Measurements from ENCODE around the gene GNG2.

The GNG2 gene

DNA sequence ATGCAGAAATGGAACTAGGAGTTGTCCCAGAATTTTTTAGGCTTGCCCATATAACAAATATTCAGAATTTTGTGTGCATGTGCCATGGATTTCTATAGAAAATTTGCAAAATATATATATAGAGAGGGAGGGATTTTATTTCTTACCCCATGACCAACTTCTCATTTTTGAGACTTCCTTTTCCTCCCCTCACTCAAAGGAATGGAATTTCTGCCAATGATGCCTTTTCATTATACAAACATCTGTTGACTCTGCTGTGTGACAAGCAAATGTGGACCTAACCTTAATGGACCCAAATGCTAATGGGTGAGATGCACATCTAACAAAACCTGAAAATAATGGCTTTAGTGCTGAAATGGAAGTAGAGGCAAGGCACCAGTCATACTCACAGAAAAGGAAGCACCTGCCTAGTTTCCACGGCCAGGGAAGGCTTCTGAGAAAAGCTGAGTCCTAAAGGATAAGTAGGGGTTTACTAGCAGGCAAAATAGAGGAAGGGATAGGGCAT lies 3.6 kb upstream of the GNG2 start:
- no peak for DNase-seq (ENCODE audit: low spot score)

DNA sequence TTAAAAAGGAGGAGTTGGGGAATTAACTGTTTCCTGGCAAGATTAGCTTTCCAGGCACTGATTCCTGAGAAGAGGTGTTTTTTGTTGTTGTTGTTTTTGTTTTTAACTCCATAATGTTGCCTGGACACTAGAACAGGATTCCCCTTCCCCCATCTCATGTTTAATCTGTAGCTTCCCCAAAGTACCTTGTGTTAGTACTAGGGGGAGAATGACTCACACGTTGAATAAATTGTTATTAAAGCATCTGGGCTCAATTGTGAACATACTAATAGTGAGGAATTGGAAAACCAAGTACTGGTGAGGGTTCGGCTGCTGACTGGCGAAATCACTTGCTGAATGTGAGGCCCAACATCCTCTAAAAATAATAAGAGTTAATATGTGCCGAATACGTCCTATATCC lies 1.3 kb upstream of the GNG2 start:
- DNase-seq (ENCODE audit: low spot score), result no peak

DNA sequence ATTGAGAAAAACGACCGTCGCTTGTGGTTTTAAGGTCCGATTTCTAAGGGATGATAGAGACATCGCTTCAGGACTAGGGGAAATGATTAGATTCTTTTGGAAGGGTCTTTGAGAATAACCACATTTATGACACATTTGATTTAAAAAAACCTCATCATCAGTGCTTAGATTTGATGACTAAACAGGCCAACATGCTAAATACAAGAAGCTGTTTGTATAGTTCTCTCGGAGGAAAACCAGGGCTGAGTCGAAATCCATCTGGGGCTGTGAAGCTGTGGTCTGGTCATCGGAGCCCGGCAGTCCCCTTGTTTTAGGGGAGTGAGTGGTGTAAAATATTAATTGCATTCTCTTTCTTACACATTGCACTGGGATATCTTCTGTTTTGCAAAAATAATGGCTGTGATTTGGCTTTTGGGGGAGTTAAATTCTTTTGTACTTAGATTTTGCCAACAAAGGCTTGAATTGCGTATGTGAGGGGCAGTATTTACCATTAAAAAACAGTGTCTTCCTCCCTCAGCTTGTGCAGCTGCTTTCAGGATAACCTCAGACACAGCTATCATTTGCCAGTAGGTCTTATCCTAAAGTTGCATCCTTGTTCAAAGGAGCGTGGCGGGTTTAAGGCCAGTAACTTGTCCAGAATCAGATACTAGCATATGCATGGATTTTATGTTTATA lies 550 bp downstream of the GNG2 start:
- DNase-seq (ENCODE audit: low spot score), result no peak

DNA sequence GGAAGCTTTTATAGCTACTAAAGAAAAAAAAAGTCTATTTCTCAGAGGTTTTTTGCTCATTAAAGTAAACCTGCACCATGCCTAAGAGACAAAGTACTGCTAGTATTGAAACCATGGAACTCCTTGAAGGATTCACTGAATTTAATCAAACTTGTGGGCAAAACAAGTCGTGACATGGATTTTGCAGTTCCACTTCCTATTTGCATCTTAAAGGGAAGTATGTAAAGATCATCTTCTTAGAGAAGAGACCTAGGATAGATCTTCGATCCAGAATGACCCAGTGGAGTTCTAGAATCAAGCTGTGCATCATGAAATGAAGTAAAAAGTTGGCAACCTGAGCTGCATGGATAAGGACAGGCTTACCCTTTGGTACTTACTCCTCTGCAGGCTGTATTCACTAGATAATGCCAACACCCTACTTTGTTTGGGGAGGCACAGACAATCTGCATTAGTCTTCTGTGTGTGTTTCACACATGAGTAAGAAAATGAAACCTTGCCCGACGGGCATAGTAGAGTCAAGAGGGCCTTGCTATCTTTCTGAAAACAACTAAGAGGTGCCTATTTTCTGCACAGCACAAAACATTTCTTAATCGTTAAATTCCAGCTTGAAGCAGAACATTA lies 1.9 kb downstream of the GNG2 start:
- no peak for DNase-seq (ENCODE audit: low spot score)

DNA sequence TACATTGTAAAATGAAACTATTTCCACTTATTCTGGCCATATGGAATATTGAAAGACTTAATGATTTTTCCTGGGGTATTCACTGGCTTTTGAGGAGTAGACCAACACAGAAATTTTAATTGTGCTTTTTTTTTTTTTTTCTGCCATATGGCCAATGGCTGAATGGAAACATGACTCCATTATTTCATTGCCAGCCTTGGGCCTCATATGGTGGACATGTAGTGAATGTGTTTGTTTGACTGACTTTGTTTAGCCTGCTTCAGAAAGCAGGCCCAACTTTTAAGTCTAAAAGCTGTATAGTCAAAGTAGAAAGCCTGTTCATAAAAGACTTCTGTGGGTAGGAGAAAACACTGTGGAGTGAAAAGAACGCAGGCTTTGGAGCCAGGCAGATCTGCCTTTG lies 2.4 kb downstream of the GNG2 start:
- DNase-seq (ENCODE audit: low spot score), result no peak

DNA sequence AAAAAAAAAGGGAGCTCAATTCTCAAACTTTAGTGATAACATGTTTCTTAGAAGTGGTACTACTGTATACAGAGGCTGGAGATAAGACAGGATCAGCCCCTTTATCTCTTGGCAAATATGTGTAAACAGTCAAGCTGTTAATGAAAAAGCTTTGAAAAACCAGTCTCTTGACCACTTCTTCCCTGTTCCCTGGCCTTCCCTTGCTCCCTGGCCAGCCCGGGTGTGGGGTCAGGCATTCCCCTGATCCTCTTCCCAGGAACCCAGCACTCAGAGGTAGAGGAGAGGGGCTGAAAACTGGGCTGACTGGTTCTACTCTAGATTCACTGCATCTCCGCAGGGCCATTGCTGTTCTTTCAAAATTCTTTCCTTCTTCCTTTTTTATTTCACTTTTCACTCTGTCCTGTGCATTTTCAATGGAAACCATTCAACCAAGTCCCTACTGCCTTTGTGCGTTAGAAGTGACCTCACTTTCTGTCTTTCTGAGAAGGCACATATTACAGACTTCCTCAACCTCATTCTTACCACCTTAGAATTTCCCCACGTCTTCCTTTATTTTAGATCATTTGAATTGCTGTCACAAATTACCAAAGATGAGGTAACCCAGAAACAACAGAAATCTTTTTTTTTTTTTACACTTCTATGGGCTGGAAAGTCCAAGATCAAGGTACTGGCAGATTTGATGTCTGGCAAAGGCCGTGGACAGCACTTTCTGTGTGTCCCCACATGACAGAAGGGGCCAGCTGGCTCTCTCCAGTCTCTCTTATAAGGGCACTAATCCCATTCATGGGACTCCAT lies 5.7 kb downstream of the GNG2 start:
- no peak for DNase-seq (ENCODE audit: low spot score)

DNA sequence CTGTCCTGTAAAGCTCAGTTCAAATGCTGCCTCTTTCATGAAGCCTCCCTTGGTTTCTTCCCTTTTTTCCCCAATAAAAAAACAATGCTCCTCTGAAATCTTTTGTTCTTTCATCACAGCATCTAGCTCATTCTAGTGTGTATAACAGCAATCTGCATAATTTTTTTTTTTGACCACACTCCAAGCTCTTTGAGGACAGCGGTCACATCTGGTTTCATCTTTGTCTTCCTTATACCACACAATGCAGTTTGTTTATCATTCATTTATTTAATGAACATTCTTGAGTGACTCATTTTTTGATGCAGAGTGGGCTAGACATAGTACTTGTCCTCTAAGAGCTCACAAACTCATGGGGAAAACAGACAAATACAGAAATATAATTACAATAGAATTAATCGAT lies 7.3 kb downstream of the GNG2 start:
- DNase-seq (ENCODE audit: low spot score), result no peak

DNA sequence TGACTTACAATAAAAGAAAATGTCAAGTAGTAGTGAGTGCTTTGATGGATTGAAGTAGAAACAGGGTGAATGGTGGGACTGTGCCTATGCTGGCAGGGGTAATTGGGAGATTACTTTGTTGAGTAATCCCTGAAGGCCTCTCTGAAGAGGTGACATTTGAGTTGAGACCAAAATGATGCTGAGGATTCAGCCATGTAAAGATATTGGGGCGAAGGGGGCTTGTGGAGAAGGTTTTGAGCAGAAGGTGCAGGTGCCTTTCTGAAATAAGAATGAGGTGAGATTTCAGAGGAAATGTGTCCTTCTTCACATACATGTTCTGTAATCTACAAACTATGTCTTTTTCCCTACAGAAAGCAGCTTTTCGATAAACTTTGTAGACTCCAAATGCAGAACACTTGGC lies 8.0 kb downstream of the GNG2 start:
- DNase-seq (ENCODE audit: low spot score), result no peak

DNA sequence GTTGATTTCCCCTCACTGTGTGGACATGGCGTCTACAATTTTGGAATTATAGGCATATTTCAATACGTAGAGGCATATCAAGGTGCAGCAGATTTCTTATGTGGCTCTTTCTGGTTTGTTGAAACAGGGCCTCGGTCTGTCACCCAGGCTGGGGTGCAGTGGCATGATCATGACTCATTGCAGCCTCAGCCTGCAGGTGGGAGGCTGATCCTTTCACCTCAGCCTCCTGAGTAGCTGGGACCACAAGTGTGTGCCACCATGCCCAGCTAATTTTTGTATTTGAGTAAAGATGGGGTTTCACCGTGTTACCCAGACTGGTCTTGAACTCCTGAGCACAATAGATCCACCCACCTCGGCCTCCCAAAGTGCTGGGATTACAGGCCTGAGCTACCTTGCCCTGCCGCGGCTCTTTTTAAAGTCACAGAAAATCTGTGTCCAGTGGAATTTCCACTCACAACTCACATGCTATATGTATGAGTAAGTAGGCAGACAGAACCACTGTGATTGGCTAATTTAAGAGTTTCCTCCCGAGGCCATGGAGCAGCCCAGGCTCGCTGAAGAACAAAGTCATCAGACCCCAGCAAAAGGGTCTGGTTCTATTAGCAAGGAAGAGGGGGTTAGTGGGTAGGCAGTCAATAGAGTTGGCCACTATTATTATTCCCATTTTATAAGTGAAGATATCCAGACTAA lies 9.1 kb downstream of the GNG2 start:
- DNase-seq (ENCODE audit: low spot score), result no peak

DNA sequence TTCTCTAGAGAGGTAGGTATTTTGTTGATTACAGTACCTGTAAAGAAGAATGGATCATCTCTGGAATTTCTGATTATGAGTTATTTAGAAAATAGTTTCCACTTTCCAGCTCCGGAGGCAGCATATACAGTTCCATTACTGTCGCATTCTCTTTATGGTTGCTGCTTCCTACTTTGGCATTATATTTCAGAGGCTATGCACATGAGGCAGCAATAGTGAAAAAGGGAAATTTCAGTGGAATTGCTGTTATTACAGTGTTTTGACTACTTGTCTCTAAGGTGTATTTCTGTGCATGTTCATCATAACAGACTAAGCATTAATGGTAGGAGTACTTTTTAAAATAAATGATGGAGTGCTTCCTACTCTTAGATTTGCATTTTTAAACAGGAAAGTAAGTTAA lies 10.2 kb downstream of the GNG2 start:
- no peak for DNase-seq (ENCODE audit: low spot score)

DNA sequence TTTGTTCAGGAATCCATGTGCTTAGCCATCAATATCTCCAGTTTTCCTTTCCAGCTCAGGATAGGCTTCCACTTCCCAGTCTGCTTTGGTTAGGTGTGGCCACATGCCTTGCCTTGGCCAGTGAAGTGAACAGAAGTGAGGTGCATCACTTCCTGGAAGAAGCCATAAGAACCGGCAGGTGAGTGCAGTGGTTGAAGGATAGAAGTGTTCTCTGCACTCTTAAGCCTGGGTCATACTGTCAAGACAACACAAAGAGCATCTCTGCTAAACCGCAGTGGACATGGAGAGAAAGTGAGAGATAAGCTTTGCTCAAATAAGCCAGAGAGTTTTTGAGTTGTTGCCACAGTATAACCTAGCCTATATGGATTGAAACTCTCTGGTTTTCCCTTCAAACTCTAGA lies 11.4 kb downstream of the GNG2 start:
- no peak for DNase-seq (ENCODE audit: low spot score)

DNA sequence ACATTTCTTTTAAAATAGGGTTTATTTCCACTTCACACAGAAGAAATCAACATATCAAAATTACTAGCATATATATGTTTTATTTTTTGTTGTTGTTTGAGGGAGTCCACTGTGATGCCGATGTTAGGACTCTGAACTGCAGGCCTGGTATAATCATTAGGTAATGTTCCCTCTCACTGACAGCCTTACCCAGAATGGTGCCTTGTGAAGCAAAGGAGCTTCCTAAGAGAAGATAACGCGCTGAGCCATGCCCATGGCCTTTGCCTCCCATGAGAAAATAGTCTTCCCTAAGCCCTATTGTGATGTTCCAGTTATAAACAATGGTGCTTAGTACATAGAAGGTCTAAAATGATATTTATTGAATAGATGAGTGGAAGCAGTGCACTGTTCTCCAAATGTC lies 12.0 kb downstream of the GNG2 start:
- no peak for DNase-seq (ENCODE audit: low spot score)

DNA sequence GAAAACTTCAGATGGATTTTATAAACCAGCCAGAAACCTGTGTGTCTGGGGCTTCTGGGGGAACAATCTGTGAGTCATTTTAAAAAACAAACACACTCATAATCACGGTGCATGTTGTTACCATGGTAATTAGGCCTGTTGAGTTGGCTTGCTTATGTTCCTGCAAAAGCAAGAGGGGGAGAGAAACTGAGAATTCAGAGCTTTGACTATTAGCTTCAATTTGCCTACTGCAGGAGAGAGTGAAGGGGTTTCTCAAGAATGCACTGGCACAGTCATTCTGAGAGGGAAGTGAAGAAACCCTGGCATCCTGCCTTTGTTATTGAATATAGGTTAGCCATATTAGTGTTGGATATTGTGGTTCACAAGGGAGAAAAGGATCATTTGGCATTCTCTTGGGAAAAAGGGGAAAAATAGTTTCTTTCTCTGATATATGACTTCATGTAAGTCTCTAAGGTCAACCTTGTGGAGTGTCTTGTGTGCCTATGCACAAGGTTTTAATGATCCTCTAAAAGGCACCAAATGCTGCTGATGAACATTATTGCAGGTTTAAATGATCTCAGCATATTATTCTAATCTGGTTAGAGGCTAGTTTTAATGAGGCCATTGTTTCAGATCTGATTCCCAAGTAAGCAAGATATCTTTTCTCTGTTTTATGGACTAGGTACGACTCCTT lies 12.9 kb downstream of the GNG2 start:
- DNase-seq (ENCODE audit: low spot score), result no peak

DNA sequence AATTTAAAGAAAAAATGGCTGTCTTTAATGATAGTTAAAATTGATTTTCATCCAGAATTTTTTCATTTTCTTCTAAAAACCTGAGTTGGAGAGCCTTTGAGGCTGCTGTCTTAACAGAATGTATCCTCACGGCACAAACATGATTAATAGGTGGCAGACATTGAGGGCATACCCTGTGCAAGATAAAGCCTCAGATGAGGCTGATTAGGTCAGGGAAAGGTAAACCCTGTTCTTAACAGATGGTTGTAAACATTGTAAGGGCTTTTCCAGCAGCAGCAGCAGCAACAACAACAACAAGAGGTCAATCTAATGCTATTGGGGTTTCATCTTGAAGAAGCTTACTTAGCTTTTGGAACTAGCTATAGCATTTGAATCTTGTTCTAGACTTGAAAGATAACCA lies 17.4 kb downstream of the GNG2 start:
- DNase-seq (ENCODE audit: low spot score), result no peak

DNA sequence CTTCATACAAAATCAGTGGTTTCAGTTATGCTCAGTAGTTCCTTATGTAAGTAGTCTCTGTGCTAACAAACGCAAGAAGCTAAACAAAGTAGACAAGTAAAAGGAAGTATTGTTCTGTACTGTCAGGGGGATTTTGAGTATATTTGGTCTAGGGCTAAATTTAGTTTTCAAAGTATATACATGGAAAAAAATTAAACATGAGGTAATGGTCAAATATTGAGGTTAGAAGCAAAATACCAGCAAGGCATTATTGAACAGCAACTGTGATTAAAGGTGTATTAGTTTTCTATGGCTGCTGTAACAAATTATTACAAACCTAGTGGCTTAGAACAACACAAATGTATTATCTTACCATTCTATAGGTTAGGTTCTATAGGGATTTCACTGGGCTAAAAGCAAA lies 18.8 kb downstream of the GNG2 start:
- no peak for DNase-seq (ENCODE audit: low spot score)

DNA sequence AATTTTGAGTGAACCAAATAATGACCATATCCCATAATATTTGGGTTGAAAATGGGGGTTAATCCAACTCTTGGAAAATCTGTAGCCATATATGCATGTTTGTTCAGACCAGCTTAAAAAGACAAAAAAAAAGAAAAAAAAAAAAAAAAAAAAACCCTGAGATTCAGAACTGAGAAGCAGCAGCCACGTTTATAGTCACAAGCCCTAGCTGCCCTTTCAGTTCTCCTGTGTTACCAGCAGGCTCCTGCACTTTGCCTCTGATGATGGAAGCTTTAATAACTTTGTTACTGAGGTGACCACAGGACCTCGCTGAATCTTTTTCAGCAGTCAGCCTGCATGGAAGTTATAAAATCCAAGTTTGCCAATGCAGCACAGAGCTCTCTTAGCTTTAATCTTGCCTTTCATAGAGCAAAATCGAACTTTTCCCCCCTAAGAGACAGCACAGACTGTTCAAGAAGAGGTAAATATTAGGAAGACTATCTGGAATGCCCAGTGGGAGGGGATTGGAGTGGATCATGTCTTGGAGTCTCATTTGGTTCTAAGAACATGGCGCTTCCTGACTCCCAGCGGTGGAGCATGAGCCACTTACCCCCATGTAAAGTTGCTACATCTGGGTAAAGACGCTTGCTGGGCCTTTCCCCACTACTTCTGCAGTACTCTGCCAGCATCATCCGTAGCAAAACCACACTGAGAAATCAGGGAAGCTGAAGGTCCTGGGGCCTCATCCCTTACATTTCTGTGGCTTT lies 20.6 kb downstream of the GNG2 start:
- no peak for DNase-seq (ENCODE audit: low spot score)

DNA sequence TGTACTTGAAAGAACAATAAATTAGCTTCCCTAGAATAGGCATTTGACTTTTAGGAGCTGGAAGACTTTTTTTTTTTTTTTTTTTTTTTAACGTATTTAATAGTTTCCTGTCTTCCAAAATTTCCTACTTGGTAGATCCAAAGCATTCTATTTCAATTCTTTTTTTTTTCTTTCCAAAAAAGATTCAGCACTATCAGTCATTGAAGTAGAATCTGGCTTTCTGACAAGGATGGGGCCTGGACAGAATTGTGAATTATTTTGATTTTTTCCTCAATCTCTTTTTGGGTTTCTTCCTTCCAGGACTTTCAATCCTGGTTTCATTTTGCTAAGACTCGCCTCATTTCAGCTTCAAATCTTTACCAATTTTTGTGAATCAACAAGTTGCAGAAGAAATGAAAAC lies 21.2 kb downstream of the GNG2 start:
- DNase-seq (ENCODE audit: low spot score), result no peak

DNA sequence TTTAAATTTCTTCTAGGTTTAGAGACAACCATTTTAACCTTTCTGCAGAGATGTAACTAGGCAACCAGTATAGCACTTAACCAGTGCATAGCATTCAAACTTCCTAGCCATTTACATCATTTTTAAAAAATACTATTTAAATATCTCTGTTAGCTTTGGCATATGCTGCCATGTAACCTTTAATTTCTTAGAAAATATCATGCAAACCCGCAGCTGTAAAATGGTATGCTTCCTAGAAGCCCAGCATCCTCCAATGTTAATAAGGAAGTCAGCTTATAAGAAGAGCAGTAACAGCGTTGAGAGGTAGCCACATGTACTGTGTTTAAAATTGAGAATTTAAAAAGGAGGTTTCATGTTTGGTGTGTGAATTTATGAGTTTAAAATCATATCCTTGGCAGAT lies 22.8 kb downstream of the GNG2 start:
- no peak for DNase-seq (ENCODE audit: low spot score)

DNA sequence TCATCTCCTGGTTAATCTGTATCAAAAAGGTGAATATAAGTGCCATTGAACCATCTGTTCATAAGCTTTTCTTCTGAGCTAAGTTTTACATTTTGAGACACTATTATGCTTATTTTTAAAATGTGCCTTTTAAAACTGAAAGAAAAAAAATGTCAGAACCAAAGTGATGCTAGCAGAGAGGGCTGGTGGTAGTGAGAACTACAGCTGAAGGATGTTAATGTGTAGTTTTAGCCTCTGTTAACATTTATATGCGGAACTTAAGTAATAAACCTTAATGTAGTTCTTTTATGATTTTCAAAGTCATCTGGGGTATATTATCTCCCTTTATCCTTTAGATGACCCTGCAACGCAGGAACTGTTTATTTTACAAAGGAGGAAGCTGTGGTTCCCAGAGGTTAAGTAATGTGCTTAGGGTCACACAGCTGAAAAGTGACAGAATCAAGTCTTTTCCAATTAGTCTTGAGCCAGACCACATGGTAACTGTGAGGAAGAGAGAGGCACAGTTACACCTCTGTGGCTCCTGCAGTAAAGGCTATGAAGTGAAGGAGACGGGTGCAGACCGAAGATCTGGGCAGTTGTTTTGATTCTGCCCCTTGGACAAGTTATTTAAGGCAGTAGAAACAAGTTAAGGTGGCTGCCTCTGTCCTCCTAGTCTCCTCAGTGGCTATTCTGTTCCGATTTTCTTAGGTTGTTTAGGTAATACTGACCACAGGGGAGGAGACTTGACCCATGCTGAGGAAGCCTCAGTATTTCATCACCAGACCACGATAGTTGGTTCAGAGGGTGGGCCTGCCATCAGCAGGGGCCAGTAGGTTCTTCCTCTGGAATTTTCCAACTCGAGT lies 23.9 kb downstream of the GNG2 start:
- DNase-seq (ENCODE audit: low spot score), result no peak

DNA sequence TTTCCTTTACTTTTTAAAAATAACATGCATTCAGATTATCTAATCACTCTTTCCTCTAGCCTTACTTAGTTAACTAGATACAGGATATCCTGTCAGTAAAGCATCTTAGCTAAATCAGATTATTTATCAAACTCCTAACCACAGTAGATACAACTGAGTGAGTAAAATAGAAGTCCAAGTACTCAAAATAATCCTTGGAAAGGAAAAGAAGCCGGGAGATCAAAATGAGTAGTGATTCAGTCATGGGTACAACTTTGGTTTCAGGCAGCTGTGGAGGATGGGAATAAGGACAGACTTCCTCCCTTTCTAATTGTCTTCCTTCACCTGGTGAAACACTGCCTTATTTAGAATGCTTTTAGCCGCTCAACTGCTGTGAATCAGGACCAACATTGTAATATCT lies 29.4 kb downstream of the GNG2 start:
- no peak for DNase-seq (ENCODE audit: low spot score)

DNA sequence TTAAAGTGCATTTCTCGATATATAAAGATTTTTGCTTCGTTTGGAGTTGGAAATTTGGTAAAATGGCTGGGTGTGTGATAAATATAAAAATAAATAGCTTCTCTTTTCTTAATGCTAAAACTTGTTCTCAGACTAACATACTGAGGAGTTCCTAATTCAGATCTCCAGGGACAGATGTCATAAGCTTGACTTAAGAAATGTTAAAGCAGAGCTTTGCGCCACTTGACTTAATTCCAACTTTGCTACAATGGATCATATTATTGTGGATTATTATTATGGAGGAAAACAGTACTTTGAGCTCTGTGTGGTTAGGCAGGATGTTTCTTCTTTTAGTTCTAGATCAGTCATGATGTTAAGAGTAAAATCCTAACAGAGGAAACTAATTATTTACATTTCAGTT lies 33.8 kb downstream of the GNG2 start:
- DNase-seq (ENCODE audit: low spot score), result no peak

Measured in NAMALWA (cell line).